Uterus (tissue), 4 donors: ENCODE data around the gene INO80E. TPM values are rescaled to one million over a fixed set of nuclear protein-coding genes. Genes with fewer than 3 reads are reported as not detected.

Experiments
- DNase-seq, 2 donors: peaks; one replicate each; pipeline ENCODE4 v3.0.0-alpha.2; 2019 to 2020
- H3K27ac ChIP-seq, 2 donors: fragments of 200-600 bp; sonication (generic); 1 replicate in 1 of 2; 2 replicates in 1 of 2; pipeline ENCODE4 v1.5.1; 2016 to 2018
- H3K27me3 ChIP-seq, 2 donors: fragments of 200-600 bp; sonication (generic); one replicate each; pipeline ENCODE4 v1.5.1; 2018 to 2019; ENCODE audit warnings: control low read depth in 1 of 2
- H3K36me3 ChIP-seq, 2 donors: fragments of 200-600 bp; sonication (generic); one replicate each; pipeline ENCODE4 v1.5.1; 2019; ENCODE audit warnings: control low read depth in 1 of 2
- H3K4me1 ChIP-seq, 2 donors: fragments of 200-600 bp; sonication (generic); one replicate each; pipeline ENCODE4 v1.5.1; 2018 to 2019; ENCODE audit warnings: control low read depth in 1 of 2
- H3K4me3 ChIP-seq, 2 donors: fragments of 200-600 bp; sonication (generic); 1 replicate in 1 of 2; 2 replicates in 1 of 2; pipeline ENCODE4 v1.5.1; 2018 to 2019; ENCODE audit warnings: mild to moderate bottlenecking in 1 of 2
- H3K9me3 ChIP-seq, 2 donors: fragments of 200-600 bp; sonication (generic); one replicate each; pipeline ENCODE4 v1.5.1; 2019; ENCODE audit warnings: control low read depth in 1 of 2
- POLR2A ChIP-seq, 2 donors: fragments of 450-650 bp; IDR thresholded peaks; one replicate each; pipeline ENCODE4 v1.6.1; 2016; ENCODE audit warnings: antibody characterized with exemption in 2 of 2, mild to moderate bottlenecking in 1 of 2, moderate library complexity in 1 of 2
- intact Hi-C: fragments of 100-400 bp; cut with DNase I; formaldehyde crosslinking; loops from one replicate; pipeline ENCODE4 v1.15.1; 2023; ENCODE audit warnings: low total_unique reads
- total RNA-seq, 4 donors: library from RNA; depleted of rRNA in 3 of 4; stranded (reverse); fragments of >200 nt in 3 of 4; gene quantifications; one replicate each; pipeline versions ENCODE4 v1.1.0 to v1.2.4, GENCODE V29; 2014 to 2023
- TF ChIP-seq, protein P1 (sequence below), 4 experiments: fragments of 200-600 bp in 2 of 4; fragments of 450-650 bp in 2 of 4; sonication (generic) in 2 of 4; IDR thresholded peaks; one replicate each; pipeline ENCODE4 v1.5.1; 2016 to 2019; ENCODE audit warnings: antibody characterized with exemption in 4 of 4, mild to moderate bottlenecking in 2 of 4, moderate library complexity in 1 of 4
- donor health status: DM: yes; HTN: yes; CAD: no.

The INO80E gene
- total RNA-seq, 4 donors from 2014 or later: 4.1 to 714 (median 68.9) TPM

DNA sequence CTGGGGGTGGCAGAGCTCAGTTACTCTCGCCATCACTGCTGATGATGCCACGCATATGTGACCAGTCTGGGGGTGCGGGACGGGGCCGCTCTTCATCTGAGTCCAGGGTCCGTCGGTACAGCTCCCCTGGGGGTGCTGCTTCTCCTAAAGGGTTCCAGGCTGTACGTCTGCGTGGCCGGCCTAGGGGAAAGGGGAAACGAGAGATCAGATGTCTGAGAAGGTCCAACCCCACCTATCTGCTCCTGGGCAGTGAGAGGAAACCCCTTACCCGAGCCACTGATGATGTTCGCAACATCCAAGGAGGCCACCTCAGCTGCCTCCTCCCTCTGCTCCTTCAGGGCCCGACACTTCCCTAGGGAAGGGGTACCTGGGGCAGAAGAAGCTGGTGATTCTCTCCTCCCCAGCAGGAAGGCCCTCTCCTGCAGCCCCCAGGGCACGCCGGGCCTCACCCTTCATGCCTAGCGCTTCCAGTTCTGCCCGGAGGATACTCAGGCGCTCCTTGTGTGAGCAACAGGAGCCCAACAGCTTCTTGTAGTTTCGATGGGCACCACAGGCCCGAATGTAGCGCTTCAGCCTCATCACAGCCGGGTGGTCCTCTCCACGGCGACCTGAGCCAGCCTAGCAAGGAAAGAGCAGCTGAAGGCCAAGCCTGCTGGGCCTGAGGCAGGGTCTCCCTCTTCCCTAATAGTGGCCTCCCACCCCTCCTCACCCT is 2.7 kb upstream of the INO80E start:
- H3K4me1 ChIP-seq: peaks cover 0 to 8% of the 10 kb centered on the region in 2 donors
- no peak for DNase-seq
- no peaks in the 10 kb centered on the region for H3K27me3 ChIP-seq
- no peaks in the 10 kb centered on the region for H3K36me3 ChIP-seq
- intact Hi-C loops: no loop called here
- no peaks in the 10 kb centered on the region for H3K9me3 ChIP-seq
- no peak for TF ChIP-seq POLR2A (IDR thresholded peaks at IDR 0.05)
- TF ChIP-seq, protein P1, sequence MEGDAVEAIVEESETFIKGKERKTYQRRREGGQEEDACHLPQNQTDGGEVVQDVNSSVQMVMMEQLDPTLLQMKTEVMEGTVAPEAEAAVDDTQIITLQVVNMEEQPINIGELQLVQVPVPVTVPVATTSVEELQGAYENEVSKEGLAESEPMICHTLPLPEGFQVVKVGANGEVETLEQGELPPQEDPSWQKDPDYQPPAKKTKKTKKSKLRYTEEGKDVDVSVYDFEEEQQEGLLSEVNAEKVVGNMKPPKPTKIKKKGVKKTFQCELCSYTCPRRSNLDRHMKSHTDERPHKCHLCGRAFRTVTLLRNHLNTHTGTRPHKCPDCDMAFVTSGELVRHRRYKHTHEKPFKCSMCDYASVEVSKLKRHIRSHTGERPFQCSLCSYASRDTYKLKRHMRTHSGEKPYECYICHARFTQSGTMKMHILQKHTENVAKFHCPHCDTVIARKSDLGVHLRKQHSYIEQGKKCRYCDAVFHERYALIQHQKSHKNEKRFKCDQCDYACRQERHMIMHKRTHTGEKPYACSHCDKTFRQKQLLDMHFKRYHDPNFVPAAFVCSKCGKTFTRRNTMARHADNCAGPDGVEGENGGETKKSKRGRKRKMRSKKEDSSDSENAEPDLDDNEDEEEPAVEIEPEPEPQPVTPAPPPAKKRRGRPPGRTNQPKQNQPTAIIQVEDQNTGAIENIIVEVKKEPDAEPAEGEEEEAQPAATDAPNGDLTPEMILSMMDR (IDR thresholded peaks at IDR 0.05): no peak
- H3K4me3 ChIP-seq: no peak overlapping the region
- H3K27ac ChIP-seq: no peak overlapping the region

DNA sequence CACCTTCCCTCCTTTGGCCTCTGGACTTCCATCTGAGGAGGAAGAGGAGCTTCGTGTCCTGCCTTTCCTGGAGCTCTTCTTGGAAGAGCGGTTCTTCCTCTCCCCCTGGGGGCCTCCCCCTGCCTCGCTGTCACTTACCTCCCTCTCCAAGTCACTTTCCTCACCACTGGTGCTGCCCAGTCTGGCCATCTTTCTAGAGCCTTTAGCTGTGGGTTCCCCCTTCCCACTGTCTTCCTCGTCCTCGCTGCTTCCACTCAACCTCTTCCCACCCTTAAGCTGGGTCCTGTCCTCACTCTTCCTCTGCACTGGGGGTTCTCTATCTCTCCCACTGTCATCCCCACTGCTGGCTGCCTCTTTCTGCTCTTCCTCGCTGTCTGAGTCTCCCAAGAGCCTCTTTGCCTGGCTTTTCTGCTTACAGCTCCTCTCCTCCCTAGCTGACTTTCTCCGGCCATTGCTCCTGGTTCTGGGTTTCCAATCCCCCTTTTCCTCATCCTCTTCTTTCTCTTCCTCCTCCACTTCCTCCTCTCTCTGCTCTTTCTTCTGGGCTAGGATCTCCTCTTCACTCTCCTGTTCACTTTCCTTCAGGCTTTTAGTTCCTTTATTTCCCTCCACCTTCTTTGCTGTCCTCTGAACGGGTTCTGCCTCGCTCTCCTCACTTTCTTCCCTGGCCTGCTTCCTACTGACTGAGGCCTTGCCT is 2.0 kb upstream of the INO80E start:
- H3K4me1 ChIP-seq: peaks cover 0 to 8% of the 10 kb centered on the region in 2 donors
- no peaks in the 10 kb centered on the region for H3K9me3 ChIP-seq
- peak overlapping the region; percentile 96 to 98 for H3K27ac ChIP-seq
- H3K36me3 ChIP-seq: no peaks in the 10 kb centered on the region
- no peak overlapping the region for H3K4me3 ChIP-seq
- no peak for TF ChIP-seq POLR2A (IDR thresholded peaks at IDR 0.05)
- TF ChIP-seq, protein P1 (IDR thresholded peaks at IDR 0.05): no peak
- no peaks in the 10 kb centered on the region for H3K27me3 ChIP-seq
- intact Hi-C loops: no loop called here
- DNase-seq: no peak

DNA sequence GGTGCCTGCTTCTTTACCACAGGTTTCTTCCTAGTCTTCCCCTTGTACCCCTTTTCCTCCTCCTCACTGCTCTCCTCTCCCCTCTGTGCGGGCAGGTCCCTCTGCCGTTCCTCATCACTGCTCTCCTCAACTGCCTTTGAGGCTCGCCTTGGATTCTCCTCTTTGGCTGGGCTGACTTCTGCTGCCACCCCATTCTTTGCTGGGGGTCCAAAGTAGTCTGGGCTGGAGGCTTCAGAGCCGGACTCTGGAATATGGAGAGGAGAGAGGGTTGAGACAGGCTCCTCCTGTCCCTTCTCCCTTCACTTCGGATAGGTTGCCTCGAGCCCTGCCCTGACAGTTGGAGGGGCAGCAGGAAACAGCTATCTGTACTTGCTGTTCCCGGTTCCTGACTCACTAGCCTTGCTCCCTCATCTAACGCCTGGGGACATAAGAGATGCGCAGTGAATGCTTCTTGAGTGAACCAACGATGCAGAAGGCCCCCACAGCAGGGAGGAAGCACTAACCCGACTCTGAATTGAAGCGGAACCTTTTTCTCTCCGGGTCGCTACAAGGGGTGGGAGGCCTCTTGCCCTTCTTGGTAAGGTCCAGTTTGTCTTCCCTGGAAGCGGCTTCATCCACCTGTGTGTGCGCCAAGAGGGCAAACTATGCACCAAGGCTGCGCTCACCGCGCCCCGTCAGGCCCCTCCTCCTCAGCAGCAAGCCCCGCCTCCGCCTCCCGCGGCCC is 1.3 kb upstream of the INO80E start:
- no peak for TF ChIP-seq POLR2A (IDR thresholded peaks at IDR 0.05)
- TF ChIP-seq, protein P1 (IDR thresholded peaks at IDR 0.05): no peak
- no peaks in the 10 kb centered on the region for H3K36me3 ChIP-seq
- H3K27me3 ChIP-seq: no peaks in the 10 kb centered on the region
- intact Hi-C loops: no loop called here
- no peaks in the 10 kb centered on the region for H3K9me3 ChIP-seq
- peak overlapping the region; percentile 93 to 96 for H3K4me3 ChIP-seq
- H3K4me1 ChIP-seq: peaks cover 0 to 8% of the 10 kb centered on the region in 2 donors
- peak overlapping the region; percentile 96 to 98 for H3K27ac ChIP-seq
- DNase-seq: peak; percentile 54 to 60

DNA sequence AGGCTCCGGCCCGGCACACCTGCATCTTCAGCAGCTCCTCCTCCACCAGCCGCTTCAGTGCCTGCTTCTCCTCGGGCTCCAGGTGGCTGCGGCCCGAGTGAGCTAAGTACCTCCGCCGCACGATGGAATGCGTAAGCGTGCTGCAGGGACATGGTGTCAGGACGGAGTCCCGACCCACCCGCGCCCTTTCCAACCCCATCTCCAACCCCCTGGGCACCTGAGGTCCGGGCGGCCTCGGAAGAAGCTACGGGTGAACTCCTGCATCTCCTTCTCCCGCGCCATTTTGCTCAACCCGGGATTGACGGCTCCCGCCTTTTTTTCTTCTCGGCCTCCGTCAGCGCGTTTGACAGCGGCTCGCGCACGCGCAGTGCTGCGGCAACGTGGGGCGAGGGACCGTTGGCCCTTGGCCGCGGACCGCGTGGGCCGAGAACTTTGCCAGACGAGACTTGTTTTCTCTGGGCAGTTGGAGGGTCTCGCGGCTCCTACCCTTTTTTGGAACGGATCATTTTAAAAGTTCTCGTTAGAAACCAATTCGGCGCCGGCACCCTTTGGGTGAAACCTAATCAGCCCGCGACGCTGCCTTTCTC is 624 bp upstream of the INO80E start, which contains the start of gene HIRIP3:
Gene HIRIP3, minus strand, starts transcription at position 294 of the 587 bp plus-strand sequence. Its CDS starts 12 bp downstream, at position 282.
- H3K27ac ChIP-seq: peak within 1 kb of the TSS; percentile 96 to 98
- TF ChIP-seq, protein P1 (IDR thresholded peaks at IDR 0.05): peak in 1 of 4 experiments; percentile 5
- TF ChIP-seq POLR2A (IDR thresholded peaks at IDR 0.05): no peak
- no peaks in the 10 kb centered on the region for H3K36me3 ChIP-seq
- no peaks in the 10 kb centered on the region for H3K9me3 ChIP-seq
- H3K4me1 ChIP-seq: peaks cover 0 to 8% of the 10 kb centered on the region in 2 donors
- peak; percentile 86 to 89 for DNase-seq
- intact Hi-C loops: no loop called here
- no peaks in the 10 kb centered on the region for H3K27me3 ChIP-seq
- H3K4me3 ChIP-seq: peak within 1 kb of the TSS; percentile 93 to 96
